GM18502 (cell line): ENCODE measurements around the gene CTNNA2.

Source experiments
- ATAC-seq: cut with Tn5 transposase; IDR thresholded peaks from one replicate; pipeline ENCODE4 v1.9.1; 2021; ENCODE audit warnings: mild to moderate bottlenecking; ENCODE audit not compliant: unreplicated experiment, poor library complexity

CTNNA2 gene

DNA sequence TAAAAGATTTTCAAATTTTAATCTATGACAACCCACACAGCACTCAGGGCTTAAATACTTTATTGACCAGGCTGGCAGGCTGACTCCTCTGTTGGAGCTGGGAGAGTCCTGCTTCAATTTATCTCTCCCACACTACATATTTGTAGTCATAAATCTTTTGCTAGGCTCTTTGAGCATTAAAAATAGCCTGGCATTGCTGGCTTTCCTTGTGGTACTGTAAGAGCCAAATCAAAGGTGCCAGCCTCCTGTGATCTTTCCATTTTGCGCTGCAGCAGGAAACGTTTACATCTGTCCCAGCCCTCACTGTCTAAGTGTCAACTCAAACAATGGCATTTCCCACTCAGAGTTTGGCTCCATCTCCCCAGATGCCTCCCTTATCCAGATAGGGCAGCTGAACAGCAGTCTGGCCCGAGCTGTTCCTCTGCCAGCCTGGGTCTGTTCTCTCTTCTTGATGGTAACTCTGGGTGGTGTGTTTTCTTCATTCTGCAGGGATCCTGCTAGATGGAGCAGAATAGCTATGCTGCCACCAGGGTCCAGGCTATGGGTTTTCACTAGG is 729.6 kb downstream of the CTNNA2 start:
- ATAC-seq: no peak

GRCh38 chr2:80244905-80245584 is 732.2 kb downstream of the CTNNA2 start:
- no peak for ATAC-seq

DNA sequence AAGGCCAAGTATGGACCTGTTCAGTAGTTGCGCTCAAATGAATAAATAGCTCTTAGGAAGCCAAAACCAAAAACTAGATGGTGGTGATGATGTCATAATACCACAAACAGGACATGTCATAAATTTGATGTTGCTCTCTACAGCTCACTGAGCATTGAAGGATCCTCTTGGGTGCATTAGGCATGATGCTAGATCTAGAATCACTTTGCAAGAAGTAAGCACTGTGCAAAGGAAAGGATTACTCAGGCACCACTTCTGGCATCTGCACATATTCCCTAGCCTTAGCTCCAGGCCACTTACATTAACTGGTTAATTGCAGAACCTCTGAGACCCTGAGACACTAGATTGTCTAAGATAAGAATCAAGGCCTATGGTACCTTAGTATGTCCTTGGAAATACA is 733.7 kb downstream of the CTNNA2 start:
- ATAC-seq: no peak

DNA sequence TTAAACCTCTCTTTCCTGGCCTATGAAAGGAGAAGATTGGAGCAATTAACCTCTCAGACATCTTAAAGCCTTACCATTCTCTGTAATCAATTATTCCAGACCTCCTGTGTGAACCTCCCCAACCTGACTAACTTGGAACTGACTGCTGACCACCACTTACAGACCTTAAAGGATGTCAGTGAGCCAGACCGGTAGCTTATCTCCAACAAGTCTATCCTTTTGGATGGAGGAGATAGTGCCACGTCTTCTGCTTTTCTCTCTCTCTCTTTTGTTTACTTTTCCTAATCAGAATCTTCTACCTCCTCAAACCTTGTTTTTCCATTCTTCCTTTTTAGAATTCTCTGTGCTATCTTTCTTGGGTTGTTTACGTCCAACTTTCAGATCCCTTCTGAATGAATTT is 734.5 kb downstream of the CTNNA2 start:
- ATAC-seq: no peak

DNA sequence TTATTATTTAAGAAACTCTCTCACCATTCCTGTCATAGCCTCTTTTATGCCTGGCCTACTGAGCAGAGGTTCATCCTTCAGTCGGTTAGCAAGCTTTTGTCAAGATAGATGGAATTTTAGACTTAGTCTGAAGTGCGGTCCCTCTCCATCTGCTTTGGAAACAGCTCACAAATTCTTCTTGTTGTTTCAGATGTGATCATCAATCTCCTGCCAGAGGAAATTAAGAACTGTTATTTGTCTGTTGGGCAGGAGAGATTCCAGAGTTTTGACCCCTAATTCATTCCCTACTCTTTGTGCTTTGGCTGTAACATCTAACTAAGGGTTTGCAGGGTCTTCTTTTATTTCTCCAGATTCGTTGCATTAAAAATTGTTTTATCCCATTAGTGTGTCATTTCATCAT is 735.3 kb downstream of the CTNNA2 start:
- no peak for ATAC-seq

DNA sequence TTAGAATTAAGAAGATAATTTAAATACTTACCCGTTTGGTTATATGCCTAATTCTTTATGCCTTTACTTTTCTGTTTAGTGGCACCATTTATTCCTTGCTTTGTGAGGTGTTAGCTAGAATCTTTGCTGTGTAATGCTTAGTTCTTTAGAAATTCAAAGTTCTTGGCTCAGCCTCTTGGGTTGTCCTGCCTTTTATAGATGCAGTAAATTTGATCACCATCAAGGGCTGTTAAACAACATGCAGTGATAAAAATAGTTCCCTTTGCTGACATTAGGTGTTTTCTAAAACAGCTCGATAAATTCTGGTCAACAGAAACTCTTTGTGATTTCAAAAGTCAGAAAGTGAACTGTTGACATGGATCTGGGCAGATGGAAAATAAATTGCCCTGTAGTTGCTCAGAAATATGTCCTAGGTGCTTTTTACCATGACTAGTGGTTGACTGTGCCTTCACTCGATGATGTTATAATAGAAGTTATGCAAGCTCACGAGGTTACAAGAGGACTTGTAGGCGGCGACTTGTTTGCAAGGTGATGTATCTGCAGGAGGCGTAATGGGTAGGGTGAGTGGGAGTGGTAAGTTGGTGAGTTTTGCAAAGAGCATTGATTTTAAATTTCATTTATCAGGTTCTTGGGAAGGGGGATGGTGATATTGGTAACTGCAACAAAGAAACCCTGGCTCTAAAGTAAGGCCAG is 739.6 kb downstream of the CTNNA2 start:
- ATAC-seq: no peak

- no peak for ATAC-seq
Measured at GRCh38 chr2:80255918-80256781, 743.3 kb downstream of the CTNNA2 start.

GRCh38 chr2:80256782-80257167 is 743.9 kb downstream of the CTNNA2 start:
- no peak for ATAC-seq

DNA sequence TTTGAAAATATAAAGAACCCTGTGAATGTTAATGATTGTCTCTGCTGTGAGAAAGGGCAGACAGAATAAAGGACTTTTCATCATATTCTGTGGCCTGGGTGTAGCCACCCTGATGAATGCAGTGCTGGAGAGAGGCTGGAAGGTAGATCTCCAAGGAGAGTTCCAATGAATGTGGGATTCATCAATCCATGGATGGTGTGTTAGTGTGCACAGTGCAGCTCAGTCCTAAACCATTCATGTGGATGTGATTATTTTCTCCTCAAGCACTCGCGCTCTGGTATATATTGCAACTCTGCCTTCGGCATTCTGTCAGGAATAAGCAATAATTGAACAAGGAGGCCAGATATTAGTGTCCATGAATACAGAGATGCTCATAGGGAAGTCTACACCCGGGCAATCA is 744.6 kb downstream of the CTNNA2 start:
- ATAC-seq: no peak

GRCh38 chr2:80258341-80258740 is 745.5 kb downstream of the CTNNA2 start:
- ATAC-seq: no peak

DNA sequence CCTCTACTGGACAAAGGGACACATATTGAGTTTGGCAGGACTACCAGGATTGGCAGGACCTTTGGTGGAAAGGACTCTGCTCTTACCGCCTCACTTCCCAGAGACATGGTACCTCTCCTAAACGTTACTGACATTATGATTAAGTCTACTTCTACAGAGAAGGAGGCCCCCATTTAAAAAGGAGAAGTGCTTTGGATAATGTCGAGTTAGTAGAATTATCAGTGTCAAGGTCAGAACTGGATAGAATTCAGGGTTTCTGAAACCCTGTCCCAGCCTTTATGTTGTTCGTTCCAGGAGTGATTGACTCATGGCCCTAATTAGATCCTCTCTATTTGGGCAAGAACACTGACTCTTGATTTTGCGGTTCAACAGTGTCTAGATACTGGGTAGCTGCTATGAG is 745.9 kb downstream of the CTNNA2 start:
- no peak for ATAC-seq

DNA sequence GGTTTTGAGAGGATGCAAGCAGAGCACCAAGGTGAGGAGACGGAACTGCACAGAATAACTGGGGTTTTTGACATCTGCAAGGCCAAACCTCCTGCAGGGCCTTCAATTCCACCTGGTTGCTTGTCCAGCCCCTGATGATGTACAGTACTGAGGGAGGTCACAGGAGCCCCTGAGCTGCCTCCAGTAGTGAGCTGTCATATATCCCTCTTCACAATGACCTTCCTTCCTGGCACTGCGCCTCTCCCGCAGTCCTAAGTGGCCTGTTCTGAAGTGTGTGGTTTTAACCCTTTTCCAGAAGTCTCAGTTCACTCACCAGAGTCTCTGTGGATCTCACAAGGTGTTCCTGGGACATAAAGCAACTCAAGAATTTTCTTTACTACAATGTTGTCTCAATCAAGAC is 746.4 kb downstream of the CTNNA2 start:
- ATAC-seq: no peak

DNA sequence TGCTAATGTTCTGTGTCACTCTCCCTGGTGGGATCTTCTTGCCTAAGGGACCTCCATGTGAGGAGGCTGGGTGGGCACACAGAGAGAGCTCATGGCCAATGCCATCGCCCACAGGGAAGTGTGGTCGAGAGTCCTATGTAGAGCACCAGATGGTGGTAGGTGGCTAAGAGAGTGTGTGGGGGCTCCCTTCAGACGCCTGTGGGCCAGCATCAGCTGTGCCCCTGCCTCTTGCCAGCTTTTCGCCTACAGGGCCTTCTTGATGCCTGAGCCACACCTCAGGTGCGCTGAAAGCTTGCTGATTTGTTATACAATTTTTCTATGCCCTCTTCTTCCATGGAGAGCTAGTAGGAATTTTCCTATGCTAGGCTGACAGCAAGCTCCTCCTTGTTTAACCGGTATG is 753.4 kb downstream of the CTNNA2 start:
- no peak for ATAC-seq

DNA sequence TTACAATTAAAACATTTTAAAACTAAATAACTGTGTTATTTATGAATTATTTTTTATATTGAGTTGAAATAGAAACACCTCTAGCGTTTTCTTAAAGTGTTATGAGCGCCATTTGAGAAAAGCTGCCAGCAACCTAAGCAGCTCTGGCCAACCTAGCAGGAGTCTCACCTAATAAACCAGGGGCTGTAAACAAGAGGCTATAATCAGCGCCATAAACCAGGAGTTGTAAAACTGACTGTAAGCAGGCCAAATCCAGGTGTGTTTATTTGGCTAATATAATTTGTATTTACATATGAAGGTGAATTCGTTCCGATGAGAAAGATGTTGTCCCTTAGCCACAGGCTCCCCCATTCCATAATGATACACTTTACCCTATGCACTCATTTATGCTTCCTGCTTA is 757.0 kb downstream of the CTNNA2 start:
- ATAC-seq: no peak

DNA sequence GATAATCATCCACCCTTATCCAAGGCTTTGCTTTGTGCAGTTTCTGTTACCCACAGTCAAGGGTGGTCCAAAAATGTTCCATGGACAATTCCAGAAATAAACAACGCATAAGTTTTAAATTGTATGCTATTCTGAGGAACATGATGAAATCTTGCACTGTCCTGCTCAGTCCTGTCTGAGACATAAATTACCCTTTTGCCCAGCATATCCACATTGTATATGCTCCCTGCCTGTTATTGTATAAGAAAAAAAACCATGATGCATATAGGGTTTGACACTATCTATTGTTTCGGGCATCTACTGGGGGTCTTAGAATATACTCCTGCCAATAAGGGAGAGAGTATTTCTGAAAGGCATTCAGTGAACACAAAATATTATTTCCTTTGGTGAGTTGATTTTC is 767.7 kb downstream of the CTNNA2 start:
- ATAC-seq: no peak

DNA sequence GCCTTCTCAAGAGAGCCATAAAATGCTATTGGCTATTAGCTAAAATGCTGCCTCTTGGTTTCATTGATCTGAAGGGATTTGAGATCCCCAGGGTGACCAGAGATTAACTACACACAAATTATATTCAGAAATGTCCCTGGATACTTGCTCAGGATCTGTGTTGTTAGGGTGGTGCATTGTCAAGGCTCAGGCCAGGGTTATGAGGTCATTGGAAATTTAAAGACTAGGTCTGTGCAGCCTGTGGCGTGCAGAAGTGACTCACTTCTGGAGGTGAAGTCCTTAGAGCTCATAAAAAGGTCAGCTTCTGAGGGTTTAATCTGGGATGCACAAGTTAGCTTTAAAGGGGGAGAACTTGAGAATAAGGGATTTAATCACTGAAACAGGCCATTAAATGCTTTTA is 768.2 kb downstream of the CTNNA2 start:
- ATAC-seq: no peak

- ATAC-seq: no peak
Measured at GRCh38 chr2:80288576-80288975, 775.7 kb downstream of the CTNNA2 start.

- no peak for ATAC-seq
Measured at GRCh38 chr2:80291656-80292055, 778.8 kb downstream of the CTNNA2 start.

GRCh38 chr2:80292474-80292873 is 779.6 kb downstream of the CTNNA2 start:
- ATAC-seq: no peak

DNA sequence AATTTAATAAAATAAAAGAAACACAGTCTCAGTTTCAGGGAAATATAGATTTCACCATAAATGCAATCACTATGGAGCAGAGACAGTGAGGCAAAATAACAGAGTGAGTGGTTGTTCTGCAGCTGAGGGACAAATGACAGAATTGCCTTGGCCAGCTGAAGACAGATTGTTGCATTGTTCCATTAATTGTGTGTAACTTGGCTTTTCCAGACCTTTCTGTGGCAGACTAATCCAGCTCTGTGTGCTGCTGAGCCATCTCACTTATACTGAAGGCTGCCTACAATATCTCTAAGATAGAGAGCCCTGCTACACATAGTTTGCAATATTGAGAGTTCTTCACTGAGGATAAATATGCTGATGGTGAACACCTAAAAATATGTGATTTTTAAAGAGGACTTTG is 780.2 kb downstream of the CTNNA2 start:
- ATAC-seq: no peak

GRCh38 chr2:80298954-80299353 is 786.1 kb downstream of the CTNNA2 start:
- ATAC-seq: no peak
